ENCODE measurements around the gene PATZ1.
"Not testable (repeated sequence)": the region's sequence is repeated elsewhere in the genome, so short reads cannot be mapped to it uniquely, and the experiment has no call there.

PATZ1 gene

DNA sequence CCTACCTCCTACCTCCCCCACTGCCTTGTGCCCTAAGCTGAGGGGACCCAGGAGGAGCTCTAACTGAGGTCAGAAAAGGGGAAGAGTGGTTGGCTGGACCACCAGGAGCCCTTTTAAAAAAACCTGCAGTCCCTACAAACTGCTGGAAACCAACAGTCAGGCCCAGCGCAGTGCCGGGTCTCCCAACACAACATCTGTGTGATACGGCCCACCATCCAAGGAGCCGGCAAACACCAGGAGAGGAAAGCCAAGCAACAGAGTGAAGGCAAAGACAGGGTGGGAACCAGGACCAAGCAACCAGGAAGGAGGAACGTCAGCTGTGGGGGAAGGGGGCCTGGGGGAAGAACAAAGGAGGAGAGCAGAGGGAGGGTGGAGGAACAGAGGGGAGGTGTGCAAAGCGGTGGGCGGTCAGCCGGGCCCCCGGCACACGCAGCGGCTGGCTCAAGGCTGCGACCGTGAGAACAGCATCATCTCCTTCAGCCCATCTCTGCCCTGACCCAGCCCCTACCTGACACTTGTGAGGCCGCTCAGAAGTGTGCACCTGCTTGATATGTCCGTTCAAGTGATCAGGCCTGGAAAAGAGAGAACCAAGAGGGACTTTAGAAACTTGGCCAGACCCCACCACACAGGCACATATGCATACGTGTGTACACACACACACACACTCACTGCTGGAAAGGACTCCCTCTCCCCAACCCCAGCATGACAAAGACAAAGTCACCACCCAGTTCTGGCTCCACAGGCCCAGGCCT, 3.6 kb downstream of the PATZ1 start:
- DNase-seq = no peak

DNA sequence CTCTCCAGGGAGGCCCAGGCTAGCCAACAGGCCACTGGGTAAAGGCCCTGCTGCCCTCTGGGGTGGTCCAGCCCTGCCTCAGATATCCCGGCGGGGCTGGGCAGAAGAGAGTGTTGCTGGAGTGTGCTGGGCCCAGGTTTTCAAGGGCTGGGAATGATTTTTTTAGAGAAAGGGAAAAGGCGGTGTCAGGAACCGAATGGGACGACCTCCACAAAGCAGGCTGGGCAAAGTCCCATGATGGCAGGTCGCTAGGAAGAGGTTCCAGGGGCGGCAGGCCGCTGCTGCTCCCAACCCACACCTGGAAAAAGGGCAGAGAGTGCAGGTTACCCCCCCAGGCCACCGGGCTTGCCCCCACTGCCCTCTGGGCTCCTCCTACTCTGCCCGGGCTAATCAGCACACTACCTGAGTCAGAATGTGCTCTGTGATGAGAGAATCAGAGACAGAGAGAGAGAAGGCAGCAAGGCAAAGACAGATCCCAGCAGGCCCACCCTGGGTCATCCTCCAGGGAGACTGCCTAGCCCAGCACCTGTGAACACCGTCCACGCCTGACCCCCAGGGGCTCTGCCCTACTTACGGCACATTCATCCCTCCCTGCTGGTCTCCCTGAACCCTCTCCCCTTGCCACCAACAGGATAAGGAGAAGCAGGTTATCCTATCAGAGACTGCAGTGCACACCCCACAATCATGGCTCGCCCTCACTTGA, 4.6 kb downstream of the PATZ1 start:
- no peak for DNase-seq

DNA sequence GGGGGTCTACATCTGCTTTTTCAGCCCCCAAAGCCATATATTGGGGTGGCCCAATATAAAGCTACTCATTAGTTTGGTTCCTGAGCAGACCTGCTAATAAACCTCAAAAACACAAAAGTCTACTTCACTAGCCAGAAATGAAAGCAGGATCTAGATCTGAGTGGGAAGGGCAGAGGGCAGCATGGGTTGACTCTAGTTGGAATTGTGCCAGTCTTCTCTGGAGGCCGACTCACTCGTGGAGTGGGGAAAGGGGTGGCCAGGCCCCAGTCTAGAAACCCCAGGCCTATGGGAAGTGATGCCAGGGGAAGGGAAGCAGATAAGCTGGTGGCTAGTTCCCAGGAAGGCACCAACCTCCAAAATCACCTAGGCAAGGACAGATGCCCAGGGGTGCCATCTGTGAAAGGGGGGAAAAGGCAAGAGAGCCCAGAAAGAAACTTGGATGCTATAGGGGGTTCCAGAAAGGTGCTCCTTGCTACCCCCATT, 5.3 kb downstream of the PATZ1 start:
- DNase-seq = no peak

DNA sequence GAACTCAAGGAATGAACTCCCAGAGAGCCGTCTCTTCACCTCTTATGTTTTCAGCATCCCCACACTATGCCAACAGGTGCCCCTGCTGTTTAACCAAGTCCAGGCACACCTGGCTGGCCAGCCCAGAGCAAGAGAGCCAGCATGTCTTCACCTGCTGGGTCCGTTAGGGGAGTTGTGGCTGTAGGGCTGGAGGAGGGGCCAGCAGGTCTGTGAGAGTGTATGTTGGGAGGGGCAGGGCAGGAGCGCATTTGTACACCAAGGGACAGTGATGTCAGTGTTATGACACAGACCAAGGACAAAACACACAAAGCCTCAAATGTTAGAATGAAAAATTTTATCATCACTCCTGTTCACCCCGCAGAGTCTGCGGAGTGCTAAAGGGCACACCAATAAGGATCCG, 5.8 kb downstream of the PATZ1 start:
- DNase-seq = no peak

- no peak for DNase-seq
These were observed 6.9 kb downstream of the PATZ1 start for GRCh38 chr22:31339148-31339832.

- no peak for DNase-seq
These were observed 9.0 kb downstream of the PATZ1 start for GRCh38 chr22:31337178-31337577.

DNA sequence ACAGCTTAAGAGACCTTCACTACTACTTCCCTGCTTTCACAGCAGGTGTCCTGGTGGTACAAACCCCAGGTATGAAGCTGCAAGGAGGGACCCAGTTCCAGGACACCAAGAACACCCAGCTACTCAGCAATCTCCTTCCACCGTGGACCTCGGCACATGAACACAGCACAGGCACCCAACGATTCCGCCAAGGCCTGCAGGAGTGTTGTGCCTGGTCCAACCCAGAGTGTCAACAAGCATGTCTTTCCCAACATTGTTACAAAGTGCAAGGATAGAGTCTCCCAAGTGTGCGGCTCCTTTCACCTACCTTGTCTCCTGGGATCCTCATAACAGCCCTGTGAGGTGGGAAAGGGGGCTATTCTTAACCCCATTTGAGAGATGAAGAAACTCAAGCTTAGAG, 11.8 kb downstream of the PATZ1 start:
- no peak for DNase-seq

GRCh38 chr22:31333641-31334040, 12.5 kb downstream of the PATZ1 start:
- DNase-seq = no peak

DNA sequence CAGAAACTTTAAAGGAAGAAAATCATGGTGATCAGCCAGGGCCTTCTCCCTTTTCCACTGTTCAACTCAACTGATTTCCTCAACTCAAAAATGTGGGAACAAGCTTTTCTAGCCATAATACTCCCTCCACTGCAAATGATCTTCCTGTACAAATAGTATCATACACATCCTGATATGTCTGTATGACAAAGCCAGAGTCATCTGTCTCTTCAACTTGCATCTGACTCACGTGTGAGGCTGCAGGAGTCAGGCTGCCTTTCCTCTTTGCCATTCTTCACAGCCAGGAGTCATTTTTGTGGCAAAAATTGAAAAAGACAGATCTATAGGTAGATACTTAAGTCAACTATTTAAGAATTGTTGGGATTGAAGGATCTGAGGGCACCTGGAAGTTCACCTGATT, 13.3 kb downstream of the PATZ1 start:
- no peak for DNase-seq

- no peak for DNase-seq
These were observed 14.1 kb downstream of the PATZ1 start for GRCh38 chr22:31332010-31332409.

GRCh38 chr22:31329453-31330215, 16.5 kb downstream of the PATZ1 start:
- no peak for DNase-seq

DNA sequence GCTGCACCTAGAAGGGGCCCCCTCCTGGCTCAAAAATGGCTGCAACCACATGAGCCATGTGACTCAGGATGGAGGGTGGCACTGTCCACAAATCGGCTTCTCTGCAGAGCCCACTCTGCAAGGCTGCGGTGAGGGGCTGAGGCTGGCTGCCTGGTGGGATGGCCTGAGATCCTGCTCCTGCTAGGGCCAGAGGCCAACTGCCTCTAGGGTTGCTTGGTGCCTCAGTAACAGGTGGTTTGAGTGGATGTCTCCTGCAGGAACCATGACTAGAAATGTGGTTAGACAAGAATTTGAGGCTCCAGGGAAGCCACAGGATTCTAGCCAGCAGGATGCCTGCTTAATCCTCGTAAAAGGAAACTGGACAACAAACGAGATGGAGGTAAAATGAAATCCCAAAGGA, 17.1 kb downstream of the PATZ1 start:
- DNase-seq = no peak

DNA sequence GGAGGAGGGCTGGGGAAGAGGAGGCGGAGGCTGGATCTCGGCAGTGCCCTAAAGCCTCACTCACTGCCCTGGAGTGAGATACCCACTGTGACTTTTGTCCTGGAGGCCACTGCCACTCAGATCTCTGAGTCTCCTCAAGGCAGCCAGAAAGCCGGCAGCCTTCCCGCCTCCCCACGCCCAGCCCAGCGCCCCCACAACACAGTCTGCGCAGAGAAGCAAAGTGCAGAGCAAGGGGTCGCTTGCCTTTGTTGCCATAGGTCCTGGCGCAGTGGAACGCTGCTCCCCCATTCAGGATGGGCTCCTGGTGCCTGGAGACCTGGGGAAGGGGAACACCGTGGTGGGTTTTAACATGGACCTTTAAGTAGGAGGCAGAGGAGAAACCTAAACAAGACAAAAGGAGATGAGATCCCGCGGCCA, 17.6 kb downstream of the PATZ1 start:
- DNase-seq = no peak

DNA sequence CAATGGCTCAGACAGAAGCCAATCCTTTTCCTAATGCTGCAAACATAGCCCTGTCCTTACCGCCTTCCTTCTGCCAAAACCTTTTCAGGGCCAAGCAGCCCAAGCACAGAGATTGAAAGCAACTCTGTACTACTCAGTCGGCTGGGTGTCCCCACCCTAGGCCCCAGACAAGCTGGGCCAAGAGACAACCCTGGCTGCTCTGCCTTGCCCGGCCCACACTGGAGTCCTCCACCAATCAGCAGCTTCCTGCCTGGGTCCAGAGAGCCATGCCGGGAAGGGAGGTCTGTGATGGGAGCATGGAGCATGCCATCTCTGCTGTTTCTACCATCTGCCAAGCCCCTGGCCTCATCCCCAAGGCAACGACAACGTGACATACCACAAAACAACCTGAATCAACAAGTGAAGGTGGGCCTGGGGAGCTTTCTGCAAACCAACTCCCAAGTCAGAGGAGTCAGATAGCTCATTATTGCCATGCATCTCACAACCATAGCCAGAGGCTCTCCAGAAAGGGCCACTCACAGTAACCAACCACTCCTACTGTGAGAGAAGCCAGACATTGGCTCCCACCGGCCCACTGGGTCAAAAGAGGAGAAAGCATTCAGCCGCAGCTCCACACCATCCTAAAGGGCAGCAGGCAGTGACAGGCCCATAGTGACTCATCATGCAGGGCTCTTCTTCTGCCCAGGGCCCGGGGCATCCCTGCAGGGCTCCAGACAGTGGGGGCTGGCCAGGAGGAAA, 18.2 kb downstream of the PATZ1 start:
- no peak for DNase-seq

- no peak for DNase-seq
These were observed 19.3 kb downstream of the PATZ1 start for GRCh38 chr22:31326877-31327276.

DNA sequence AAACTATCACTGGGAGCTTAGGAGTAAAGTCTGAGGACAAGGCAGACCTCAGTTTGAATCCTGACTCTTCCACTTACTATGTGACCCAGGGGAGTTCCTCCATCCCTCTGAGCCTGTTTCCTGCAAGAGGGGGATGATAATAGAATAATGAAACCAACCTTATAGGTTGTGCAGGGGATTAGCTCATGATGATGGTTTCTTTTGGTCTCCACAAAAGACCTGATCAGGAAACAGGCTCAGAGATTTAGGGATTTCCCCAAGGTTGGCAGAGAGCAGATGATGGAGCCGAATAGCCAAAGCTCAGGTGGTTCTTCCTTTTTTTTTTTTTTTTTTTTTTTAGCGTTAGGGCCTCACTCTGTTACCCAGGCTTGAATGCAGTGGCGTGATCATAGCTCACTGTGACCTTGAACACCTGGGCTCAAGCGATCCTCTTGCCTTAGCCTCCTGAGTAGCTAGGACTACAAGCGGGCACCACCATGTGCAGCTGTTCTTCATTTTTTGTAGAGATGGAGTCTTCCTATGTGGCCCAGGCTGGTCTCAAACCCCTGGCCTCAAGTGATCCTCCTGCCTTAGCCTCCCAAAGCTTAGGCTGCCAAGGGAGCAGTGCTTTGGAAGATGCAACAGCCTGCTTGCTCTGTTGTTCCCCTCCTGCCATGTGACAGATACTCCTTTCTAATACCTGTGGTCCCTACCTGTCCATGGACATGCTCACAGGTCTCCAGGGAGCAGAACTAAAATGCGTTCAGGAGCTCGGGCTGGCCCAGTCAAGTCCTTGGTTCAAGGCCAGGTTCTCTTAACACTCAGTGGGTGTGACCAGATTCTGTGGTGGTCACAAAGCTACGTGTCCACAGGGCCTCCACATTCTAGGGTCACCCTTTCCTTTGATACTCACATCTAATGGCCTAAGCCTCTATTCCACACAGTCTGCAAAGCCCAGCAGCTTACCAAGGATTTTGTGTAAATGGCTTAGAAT, 22.3 kb downstream of the PATZ1 start:
- DNase-seq = no peak

- DNase-seq = no peak
These were observed 24.7 kb downstream of the PATZ1 start for GRCh38 chr22:31321421-31321820.

DNA sequence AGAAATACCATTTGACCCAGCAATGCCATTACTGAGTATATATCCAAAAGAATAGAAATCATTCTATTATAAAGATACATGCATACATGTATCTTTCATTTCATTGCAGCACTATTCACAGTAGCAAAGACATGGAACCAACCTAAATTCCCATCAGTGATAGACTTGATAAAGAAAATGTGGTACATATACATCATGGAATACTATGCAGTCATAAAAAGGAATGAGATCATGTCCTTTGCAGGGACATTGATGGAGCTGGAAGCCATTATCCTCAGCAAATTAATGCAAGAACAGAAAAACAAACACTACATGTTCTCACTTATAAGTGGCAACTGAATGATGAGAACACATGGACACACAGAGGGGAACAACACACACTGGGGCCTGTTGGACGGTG, 31.9 kb downstream of the PATZ1 start:
- not testable (repeated sequence) for DNase-seq

DNA sequence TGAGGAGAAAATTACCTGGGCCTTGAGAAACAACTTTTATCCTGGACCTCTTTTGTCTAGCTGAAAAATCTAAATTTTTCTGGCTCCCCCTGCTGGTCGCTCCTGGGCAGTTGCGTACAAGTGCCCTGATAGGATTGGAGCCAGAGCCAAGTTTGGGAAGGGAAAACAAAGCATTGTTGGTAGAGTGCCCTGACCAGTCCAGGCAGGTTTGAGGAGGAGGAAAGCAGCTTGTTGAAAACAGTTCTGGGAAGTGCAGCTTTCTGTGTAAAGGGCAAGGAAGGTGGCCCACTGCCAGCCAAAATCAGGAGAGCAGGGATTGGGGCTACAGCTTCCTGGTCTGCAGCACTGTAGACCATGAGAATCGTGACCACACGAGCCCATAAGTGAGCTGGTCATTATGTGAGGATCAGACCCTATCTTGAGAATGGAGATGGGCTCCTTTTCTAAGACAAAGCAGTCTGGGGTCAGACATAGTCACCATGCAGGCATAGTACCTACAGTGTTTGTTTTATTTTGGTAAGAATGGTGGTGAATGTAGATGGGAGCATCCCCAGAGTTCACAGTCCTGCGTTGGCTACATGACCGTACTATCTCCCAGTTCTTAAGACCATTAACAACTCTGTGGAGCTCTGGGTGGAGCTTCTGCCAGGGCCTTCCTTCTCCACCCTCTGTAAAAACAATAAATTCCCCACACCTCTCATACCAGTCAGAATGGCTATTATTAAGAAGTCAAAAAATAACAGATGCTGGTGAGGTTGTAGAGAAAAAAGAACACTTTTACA, 32.6 kb downstream of the PATZ1 start:
- DNase-seq = no peak

DNA sequence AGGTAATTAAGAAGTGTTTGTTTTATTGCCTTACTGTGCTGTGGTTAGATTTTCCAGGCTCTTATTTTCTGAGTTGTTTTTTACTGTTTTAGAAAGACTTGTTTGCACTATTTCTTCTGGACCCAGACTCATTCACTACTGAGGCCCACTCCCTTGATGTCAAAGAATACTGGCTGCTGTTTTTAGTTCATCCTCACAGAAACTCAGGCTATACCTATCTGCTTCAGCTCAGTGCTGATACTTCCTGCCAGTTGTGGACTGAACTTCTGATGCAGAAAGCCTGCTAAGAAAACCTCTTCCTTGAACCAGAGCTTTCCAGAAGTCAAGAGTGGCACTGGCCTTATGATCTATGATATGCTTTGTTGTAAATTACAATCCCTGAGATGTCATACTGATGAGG, 38.0 kb downstream of the PATZ1 start:
- no peak for DNase-seq
